Regular cardiac myocyte (primary cell): ENCODE results near the gene CENPX. TPM values are rescaled to one million over a fixed set of nuclear protein-coding genes. Genes with fewer than 3 reads are reported as not detected.

Experiments used
- total RNA-seq: library from RNA; depleted of rRNA; stranded (reverse); fragments of >200 nt; gene quantifications from 2 replicates; pipeline ENCODE4 v1.2.3, GENCODE V29; 2014

CENPX gene
- 13.8 and 53.7 TPM in 2 replicates for total RNA-seq

DNA sequence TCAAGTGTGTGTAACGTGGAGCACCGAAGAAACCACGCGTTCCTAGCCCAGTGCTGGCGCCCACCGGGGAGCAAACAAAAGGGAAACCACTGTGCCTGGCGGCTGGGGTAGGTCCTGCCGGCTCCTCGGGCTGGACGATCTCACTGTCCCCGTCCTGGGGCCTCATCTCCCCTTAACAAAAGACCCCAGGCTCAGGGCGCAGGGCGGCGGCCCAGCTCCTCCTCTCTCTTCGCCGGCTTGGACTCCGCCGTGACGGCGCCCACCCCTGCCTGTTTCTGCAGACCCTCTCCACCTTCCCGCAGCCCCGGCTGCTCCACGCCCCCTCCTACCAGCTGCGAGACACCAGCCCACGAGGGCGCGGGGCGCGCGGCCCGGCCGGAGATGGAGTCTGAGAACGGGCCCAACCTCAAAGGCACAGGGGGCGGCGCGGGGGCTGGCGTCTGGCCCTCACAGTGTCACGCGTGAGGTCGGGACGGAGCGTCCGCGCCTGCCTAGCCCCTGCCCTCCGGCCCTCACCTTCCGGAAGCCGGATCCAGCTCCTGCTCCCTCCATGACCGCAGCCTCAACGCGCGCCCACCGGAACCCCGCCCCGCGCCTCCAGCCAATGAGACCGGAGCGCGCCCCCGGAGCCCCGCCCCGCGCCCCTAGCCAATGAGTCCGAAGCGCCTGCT lies at the start of gene CENPX:
Gene CENPX, minus strand, starts transcription at position 569 of the 671 bp plus-strand sequence. Its CDS starts 17 bp downstream, at position 552.

DNA sequence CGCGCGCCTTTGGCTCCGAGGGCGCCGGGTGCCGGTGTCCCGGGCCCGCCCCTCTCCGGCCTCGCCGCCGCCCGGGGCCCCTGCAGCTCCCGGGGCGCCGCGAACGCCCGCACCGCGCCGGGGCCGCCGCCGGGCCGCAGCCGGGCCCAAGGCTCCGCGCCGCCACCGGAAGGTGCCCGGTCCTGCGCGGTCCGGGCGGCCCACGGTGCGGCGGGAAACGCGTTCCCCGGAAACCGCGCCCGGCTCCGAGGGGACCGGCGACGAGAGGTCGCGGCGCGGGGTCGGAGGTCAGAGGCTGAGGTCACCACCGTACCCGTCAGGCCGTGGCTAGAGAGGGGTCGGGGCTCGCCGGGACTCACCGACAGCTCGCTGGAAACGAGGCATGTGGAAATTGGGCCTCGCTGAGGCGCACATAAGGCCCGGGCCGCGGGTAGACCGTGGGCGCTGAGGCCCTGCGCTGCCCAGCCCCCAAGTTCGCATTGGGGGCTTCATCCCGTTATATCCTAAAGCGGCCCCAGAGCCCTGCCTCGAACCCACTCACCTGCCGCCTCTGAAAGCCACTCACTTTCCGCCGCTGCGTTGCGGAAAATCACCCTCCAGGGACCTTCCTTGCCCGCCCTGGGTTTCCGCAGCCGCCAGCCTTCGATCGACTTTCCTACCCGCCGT lies 43.1 kb upstream of the CENPX start, which contains the start of gene DUS1L:
Gene DUS1L, minus strand, starts transcription at position 167 of the 666 bp plus-strand sequence. CDS start 745 bp downstream, outside the sequence.

DNA sequence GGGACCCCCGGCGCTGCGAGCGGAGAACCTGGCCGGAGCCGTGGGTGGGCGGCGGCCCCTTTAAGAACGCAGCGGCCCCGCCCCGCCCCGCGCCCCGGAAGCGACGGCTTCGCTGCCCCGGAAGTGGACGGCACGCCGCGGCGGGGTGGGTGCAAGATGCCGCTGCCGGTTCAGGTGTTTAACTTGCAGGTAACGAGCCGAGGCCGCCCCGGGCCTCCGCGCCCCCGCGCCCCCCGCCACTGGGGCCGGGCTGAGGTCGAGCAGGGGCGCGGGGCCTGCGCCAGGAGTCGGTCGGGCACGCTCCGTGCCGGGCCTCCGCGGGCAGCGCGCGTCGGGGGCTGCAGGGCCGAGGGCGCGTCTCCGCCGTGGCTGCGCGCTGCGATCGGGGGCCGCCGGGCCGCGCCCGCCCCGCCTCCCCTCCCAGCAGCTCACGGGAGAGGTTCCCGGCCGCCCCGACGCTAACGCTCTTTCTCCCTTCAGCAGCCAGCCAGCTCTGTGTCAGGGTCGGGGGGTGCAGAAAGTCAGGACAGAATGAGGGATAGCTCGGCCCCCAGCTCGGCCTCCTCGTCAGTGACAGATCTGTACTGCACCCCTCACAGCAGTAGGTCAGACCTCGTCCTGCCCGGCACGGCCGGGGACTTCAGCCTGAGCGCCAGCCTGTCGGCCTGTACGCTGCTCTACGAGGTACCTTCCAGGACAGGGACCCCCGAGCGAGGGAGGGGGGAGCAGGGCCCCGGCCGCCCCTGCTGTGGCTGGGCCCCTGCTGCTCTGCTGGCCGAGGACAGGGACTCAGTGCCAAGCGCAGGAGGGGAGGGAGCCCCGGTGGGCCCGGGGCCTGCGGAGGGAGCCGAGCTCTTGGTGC lies 29.3 kb upstream of the CENPX start, which contains the start of the genes GPS1 and RFNG:
Gene GPS1, plus strand, starts transcription at position 123 of the 862 bp plus-strand sequence. Its CDS starts 34 bp downstream, at position 157.
Gene RFNG, minus strand, starts transcription at position 36 of the 862 bp plus-strand sequence. CDS start 45 bp downstream, outside the sequence.

DNA sequence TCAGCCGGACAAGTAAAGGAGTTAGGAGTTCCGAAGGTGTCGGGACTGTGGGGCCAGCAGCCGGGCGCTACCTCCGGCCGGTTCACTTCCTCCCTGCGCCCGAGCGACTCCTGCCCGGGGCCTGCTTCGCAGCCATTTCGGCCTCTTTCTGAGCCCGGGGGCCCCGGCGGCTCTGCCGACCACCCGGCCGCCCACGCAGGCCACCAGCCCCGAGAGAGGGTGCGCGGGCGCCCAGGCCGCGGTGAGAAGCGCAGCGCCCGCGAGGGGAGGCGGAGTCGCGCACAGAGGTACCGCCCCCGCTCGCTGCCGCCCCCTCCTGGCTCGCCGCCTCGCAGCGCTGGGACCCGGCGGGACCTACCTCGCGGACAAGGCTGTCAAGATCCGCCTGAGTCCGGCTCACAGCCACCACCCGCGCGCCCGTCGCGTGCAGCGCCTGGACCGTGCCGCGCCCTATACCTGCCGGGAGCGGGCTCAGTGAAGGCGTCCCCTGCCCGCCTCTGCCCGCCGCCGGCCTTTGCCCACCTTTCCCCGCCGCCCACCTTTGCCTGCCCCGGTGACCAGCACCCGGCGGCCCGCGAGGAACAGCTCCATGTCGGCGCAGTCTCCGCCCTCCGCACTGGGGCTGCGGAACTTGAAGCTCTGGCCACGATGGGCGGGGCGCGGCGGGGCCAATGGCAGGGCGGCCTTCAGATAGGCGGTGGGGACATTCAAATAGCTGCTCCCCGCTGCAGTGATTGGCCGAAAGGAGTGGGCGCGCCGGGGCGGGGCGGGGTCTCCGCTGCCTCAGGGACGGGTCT lies 14.6 kb upstream of the CENPX start, which contains the start of gene DCXR:
Gene DCXR, minus strand, starts transcription at position 606 of the 797 bp plus-strand sequence. Its CDS starts 15 bp downstream, at position 591.

DNA sequence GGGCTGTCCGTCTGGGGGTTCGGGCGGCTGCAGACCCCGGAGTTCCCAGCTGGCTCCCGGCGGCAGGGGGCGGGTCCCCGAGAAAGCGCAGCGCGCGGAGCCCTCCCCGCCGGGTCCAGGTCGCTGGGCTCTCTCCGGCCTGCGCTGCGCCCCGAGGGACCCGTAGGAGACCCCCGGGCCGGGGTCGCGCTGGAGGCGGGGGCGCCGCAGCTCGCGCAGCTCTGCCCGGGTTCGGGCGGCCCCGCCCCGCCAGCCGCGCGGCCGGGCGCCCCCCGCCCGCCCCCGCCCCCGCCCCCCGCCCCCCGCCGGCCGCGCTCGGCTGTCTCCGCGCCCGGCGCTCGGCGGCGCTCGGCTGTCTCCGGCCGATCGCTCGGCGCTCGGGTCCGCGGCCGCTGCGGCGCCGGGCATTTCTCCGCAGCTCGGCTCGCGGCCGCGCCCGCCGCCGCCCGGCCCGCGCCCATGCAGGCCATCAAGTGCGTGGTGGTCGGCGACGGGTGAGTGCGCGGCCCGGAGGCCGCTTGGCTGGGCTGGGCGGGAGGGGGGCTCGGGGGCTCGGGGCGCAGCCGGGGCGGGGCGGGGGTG lies 8.7 kb upstream of the CENPX start, which contains the start of gene RAC3:
Gene RAC3, plus strand, starts transcription at position 376 of the 582 bp plus-strand sequence. Its CDS starts 84 bp downstream, at position 460.

DNA sequence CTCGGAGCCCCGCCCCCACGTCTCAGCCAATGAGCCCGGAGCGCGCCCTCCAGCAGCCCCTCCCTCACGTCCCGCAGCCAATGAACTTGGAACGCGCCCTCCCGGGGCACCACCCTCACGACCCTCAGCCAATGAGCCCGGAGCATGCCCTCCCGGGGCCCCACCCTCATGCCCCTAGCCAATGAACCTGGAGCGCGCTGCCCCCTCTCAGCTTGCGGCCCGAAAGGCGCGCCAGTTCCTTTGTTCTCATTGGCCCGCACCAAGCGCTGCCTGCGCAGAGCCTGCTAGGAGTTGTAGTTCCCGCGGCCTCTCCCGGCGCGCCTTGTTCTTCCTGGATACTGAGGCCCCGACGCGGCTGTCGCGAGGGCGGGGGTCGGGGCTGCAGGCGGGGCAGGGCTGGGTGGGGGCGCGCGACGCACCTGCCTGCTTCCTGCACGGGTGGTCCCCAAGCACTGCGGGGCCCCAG lies 336 bp upstream of the CENPX start, which contains the start of gene LRRC45:
Gene LRRC45, plus strand, starts transcription at position 325 of the 466 bp plus-strand sequence. CDS start 339 bp downstream, outside the sequence.

DNA sequence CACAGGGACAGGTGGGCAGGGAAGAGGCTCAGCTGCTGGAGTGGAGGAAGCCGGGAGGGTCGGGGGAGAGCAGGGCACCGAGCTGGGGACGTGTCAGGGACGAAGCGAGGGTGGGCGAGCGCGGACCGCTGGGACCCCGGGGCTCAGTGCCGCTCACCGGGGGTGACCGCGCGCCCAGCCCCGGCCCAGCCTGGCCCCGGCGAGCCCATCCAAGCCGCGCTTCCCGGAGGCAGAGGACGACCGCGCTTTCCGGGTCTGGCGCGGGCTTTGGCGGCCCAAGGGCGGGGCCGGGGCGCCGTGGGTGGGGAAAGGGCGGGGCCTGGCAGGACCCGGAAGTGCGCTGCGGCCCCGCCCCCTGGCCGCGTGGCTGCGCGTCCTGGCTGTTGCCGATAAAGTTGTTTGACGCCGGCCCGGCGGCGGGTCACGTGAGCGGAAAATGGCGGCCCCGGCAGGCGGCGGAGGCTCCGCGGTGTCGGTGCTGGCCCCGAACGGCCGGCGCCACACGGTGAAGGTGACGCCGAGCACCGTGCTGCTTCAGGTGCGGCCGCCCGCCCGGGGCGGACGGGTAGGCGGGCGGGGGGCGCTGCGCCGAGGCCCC lies 45.4 kb downstream of the CENPX start, which contains the start of gene ASPSCR1:
Gene ASPSCR1, plus strand, starts transcription at position 419 of the 598 bp plus-strand sequence. Its CDS starts 18 bp downstream, at position 437.

Other genes starting within 250 kb of the CENPX start
- gene GCGR, start 218.7 kb downstream of the CENPX start, total RNA-seq: not detected in 2 replicates
- gene MCRIP1, start 189.6 kb downstream of the CENPX start, total RNA-seq: 91.6 and 113 TPM in 2 replicates
- gene PPP1R27, start 187.8 kb downstream of the CENPX start, total RNA-seq: 0.19 and 0.28 TPM in 2 replicates
- 1,109 and 1,495 TPM in 2 replicates for gene P4HB, start 162.3 kb downstream of the CENPX start, total RNA-seq
- gene ARHGDIA, start 151.5 kb downstream of the CENPX start, total RNA-seq: 132 and 223 TPM in 2 replicates
- gene ALYREF, start 131.3 kb downstream of the CENPX start, total RNA-seq: 60.0 and 264 TPM in 2 replicates
- gene ANAPC11, start 131.2 kb downstream of the CENPX start, total RNA-seq: 110 and 239 TPM in 2 replicates
- 0.58 and 0.85 TPM in 2 replicates for gene NPB, start 120.6 kb downstream of the CENPX start, total RNA-seq
- 27.6 and 43.3 TPM in 2 replicates for gene PCYT2, start 111.5 kb downstream of the CENPX start, total RNA-seq
- 11.3 and 23.8 TPM in 2 replicates for gene SIRT7, start 104.7 kb downstream of the CENPX start, total RNA-seq
- 14.4 TPM in 2 replicates for gene MAFG, start 95.1 kb downstream of the CENPX start, total RNA-seq
- 107 and 123 TPM in 2 replicates for gene PYCR1, start 85.6 kb downstream of the CENPX start, total RNA-seq
- not detected in 2 replicates for gene MYADML2, start 75.6 kb downstream of the CENPX start, total RNA-seq
- gene NOTUM, start 61.7 kb downstream of the CENPX start, total RNA-seq: not detected in 2 replicates
- gene ASPSCR1, start 45.2 kb downstream of the CENPX start, total RNA-seq: 19.6 and 23.7 TPM in 2 replicates
- gene LRRC45, start 427 bp upstream of the CENPX start, total RNA-seq: 9.0 and 19.2 TPM in 2 replicates
- gene RAC3, start 8.8 kb upstream of the CENPX start, total RNA-seq: 4.4 and 6.5 TPM in 2 replicates
- gene DCXR, start 14.8 kb upstream of the CENPX start, total RNA-seq: 51.0 and 75.3 TPM in 2 replicates
- 21.5 and 35.2 TPM in 2 replicates for gene RFNG, start 28.9 kb upstream of the CENPX start, total RNA-seq
- 69.9 and 119 TPM in 2 replicates for gene GPS1, start 29.0 kb upstream of the CENPX start, total RNA-seq
- gene DUS1L, start 42.9 kb upstream of the CENPX start, total RNA-seq: 42.8 and 60.0 TPM in 2 replicates
- gene FASN, start 75.4 kb upstream of the CENPX start, total RNA-seq: 27.3 and 63.5 TPM in 2 replicates
- gene CCDC57, start 190.0 kb upstream of the CENPX start, total RNA-seq: 10.2 and 11.6 TPM in 2 replicates
- 203 and 289 TPM in 2 replicates for gene SLC16A3, start 206.2 kb upstream of the CENPX start, total RNA-seq